GM19238 (cell line): ENCODE measurements around the gene PSMB8.

Experiments
- DNase-seq: peaks from one replicate; pipeline ENCODE4 v3.0.0; 2011; ENCODE audit warnings: low spot score; ENCODE audit not compliant: insufficient read length

The PSMB8 gene

DNA sequence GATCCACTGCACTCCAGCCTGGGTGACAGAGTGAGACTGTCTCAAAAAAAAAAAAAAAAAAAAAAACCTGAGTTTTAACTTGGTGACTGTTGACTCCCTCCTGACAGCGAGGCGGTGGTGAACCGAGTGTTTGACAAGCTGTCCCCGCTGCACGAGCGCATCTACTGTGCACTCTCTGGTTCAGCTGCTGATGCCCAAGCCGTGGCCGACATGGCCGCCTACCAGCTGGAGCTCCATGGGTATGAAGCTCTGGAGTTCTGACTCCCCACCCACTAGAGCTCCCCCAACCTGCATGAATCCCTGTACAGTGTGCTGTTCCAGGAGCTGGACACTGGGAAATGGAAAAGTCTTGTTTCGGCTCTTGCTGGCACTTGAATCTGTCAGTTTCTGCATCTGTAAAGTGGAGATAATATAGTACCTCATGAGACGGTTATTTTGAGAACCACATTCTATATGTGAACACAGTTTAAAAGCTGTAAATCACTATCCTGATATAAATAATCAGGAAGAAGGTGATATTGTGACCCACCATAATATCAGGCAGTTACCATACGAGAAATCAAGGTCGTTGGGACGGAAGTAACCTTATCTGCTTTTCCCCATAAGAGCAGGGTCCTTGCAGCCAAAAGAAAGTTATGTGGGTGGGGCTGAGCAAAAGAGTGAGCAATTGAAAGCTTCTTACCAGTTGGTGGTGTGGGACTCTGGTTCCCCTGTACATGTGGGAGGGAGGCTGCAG is 13.5 kb upstream of the PSMB8 start:
- no peak for DNase-seq

GRCh38 chr6:32855467-32856174 is 11.8 kb upstream of the PSMB8 start:
- no peak for DNase-seq

DNA sequence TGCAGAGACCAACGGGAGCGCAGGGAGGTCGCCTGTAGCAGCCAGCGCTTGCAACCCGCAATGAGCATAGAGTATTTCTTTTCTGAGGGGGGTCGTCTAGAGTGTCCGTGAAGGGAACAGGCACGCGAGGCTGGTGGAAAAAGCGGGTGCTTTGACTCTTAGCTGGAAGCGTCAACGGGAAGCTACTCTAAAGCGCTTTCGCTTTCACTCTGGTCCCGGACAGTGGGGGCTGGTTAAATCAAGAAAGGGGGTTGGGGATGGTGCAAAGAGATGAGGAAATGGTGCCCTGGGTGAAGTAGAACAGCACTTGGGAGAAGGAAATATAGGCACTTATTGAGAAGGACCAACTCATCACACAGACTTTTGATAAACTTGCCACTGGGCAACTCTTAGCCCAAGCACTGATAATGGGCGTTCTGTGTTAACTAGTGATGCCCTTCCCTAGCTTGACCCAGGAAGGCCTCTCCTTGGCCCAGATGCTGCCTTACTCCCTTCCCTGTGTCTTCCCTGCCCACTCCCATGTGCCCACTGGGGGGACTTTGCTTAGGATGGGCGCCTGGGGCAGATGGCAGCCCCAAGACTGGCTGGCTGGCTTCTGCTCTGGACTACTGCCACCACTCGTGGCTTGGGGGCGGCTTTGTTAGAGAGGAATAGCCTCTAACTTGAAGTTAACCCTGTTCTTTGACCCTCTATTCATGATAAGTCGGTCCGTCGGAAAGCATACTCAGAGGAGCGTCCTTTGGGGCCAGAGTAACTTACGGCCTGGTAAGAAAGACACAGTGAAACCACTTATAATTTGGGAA is 10.7 kb upstream of the PSMB8 start:
- no peak for DNase-seq

DNA sequence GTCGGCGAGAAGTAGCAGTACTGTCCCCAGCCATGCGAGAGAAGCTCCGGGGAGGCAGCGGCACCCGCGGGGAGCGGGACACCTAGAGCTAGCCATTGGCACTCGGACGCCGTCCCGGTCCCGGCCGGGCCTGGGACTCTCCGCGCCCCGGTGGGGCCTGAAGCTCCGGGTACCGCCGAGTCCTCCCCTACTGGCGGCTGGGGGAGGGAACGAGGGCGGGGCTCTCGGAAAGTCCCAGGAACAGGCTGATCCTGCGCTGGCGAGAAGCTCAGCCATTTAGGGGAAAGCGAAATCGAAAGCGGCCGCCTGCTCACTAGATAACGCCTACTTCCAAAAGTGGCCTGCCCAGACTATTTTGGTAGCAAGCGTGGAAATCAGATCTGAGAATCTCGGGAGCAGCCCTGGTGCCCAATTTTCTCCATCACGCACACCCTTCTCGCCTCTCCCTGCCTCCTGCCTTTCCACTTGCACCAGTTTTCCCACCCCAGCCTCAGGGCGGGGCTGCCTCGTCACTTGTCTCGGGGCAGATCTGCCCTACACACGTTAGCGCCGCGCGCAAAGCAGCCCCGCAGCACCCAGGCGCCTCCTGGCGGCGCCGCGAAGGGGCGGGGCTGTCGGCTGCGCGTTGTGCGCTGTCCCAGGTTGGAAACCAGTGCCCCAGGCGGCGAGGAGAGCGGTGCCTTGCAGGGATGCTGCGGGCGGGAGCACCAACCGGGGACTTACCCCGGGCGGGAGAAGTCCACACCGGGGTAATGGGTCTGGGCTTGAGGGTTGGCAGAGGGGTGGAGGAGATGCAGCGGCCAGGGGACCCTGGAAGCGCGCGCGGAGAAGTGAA is 9.9 kb upstream of the PSMB8 start, which contains the start of the genes PSMB9 and TAP1:
PSMB9 (plus strand) TSS at position 652 of the 835 bp plus-strand sequence; CDS start at position 690, 38 bp downstream.
TAP1 (minus strand) TSS at position 164 of the 835 bp plus-strand sequence; CDS start at position 96, 68 bp downstream.
- DNase-seq = peak; percentile 87

DNA sequence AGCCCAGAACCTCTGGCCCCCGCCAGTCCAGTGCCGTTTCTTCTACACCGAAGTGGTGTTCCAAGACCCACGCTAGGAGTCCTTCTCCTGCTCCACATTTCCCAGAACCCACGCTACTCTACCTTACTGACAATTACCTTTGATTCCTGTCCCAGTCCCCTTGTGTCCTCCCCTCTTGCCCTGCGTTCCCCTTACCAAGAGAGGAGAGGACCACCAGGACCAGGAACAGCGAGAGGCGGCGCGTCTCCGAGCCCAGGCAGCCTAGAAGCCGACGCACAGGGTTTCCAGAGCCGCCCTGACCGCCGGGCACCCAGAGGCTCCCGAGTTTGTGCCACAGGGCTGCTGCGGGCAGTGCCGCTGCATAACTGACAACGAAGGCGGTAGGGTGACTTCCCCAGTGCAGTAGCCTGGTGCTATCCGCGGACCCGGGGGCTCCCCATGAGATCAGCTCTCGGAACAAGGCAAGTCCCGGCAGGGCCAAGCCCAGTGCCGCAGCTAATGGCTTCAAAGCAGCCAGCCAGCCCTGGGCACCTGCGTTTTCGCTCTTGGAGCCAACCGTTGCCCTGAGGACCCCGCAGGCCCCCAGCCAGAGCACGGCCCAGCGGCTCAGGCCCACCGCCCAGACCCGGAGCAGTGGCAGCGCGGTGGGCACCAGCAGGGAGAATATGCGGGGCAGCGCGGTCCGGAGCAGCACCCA is 9.1 kb upstream of the PSMB8 start:
- no peak for DNase-seq

GRCh38 chr6:32852018-32852843 is 8.4 kb upstream of the PSMB8 start:
- no peak for DNase-seq

- DNase-seq = no peak
Measured at GRCh38 chr6:32851025-32851424, 7.2 kb upstream of the PSMB8 start.

DNA sequence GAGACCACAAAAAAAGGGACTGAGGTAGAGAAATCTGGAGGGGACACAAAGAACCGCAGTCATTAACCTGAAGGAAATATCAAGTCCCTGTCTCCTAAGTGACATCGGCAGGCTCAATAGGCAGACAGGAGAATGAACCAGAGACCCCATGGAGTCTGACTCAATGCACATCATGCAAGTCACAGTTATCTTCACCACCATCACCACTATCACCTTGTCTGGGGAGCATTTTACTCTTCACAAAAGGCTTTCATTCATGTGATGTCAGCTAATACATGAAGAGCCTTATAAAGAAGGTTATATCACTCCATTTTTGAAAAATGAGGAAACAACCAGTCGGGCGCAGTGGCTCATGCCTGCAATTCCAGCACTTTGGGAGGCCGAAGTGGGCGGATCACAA is 5.3 kb upstream of the PSMB8 start:
- DNase-seq = no peak

- no peak for DNase-seq
Measured at GRCh38 chr6:32847795-32848194, 3.9 kb upstream of the PSMB8 start.

DNA sequence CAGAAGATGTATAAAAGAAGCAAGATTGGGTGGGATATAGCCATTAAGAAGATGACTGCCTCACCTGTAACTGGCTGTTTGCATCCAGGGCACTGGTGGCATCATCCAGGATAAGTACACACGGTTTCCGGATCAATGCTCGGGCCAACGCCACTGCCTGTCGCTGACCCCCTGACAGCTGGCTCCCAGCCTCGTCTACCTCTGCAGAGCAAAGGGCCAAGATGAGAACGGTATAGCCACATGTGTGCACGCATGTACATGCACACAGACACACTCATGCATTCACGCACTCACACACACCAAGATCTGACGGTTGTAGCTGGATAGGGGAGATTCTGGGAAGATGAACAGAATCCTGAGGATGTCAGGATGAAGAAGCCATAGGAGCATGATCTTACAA is 3.2 kb upstream of the PSMB8 start:
- DNase-seq = no peak

GRCh38 chr6:32845384-32845884 is 1.6 kb upstream of the PSMB8 start:
- no peak for DNase-seq

DNA sequence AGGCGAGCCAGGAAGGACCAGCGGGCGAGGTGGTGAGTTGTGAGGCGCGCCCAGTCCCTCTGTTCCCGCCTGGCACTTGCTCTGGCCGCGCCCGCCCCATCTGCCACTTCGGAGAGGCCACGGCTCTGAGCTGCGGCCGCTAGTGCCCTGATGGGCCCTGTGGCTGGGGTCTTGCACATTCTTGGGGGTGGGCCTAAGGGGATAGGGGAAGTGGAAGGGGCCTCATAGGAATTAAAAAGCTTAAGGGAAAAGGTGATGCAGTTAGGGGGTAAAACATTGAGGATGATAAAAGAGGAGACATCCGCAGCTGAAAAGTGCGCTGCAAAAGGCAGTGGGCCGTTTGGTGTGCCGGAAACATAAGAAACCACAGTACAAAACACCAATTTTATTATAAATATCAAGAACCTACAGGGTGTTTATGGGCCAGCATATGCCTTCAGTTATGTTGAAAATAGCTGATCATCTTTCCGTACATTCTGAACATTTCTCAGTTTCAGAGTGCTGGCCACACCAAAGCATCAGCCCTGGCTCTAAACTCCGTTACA is 1.1 kb upstream of the PSMB8 start:
- DNase-seq = no peak

GRCh38 chr6:32843331-32843978 is 392 bp downstream of the PSMB8 start:
- no peak for DNase-seq

- DNase-seq = no peak
Measured at GRCh38 chr6:32842690-32843089, 1.2 kb downstream of the PSMB8 start.

DNA sequence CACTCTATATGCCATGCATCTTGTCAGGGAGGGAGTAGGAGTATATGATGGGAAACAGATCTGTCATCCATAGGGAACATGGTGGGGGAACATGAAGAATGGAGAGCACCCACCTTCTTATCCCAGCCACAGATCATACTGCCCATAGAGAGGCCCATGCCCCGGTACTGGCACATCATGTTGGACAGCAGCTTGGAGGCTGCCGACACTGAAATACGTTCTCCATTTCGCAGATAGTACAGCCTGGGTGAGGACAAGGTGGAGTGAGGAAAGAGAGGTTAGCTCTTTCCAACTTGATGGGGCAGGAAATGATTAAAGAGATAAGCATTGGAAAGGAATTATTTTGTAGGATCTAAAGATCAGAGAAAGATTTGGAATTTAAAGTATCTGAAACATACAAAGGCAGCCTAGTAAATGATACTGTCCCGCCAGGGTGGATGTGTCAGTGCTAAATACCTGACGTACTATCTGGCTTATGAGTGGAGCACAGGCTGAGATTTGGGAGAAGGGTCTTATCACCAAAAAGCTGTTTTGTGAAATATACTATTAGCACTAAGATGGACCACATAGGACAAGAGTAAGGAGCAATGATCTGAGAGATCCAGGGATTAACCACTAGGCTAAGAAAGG is 1.7 kb downstream of the PSMB8 start:
- no peak for DNase-seq

- DNase-seq = no peak
Measured at GRCh38 chr6:32840604-32841246, 3.1 kb downstream of the PSMB8 start.

- no peak for DNase-seq
Measured at GRCh38 chr6:32839356-32839755, 4.5 kb downstream of the PSMB8 start.
